Neuronal stem cell (in vitro differentiated cells): ENCODE measurements around the gene TOMT.

Experiments used
- DNase-seq: peaks from one replicate; pipeline ENCODE4 v3.0.0-alpha.2; 2013; ENCODE audit warnings: low spot score
- H2AFZ ChIP-seq: one replicate; pipeline ENCODE4 v1.6.1; 2013; ENCODE audit warnings: mild to moderate bottlenecking, low read length, inconsistent platforms
- H2AK5ac ChIP-seq: 2 replicates; pipeline ENCODE4 v1.6.1; 2013; ENCODE audit warnings: low read depth, mild to moderate bottlenecking, inconsistent platforms, low read length, moderate library complexity, mixed read lengths
- H2BK120ac ChIP-seq: 2 replicates; pipeline ENCODE4 v1.6.1; 2013; ENCODE audit warnings: low read depth, mild to moderate bottlenecking, inconsistent platforms, low read length, moderate library complexity, mixed read lengths
- H2BK12ac ChIP-seq: one replicate; pipeline ENCODE4 v1.6.1; 2013; ENCODE audit warnings: low read length, inconsistent platforms
- H2BK15ac ChIP-seq: 2 replicates; pipeline ENCODE4 v1.6.1; 2013; ENCODE audit warnings: mild to moderate bottlenecking, low read length, inconsistent platforms, mixed read lengths
- H2BK5ac ChIP-seq: one replicate; pipeline ENCODE4 v1.6.1; 2013; ENCODE audit warnings: inconsistent platforms, mild to moderate bottlenecking, low read length, moderate library complexity
- H3K14ac ChIP-seq: one replicate; pipeline ENCODE4 v1.6.1; 2013; ENCODE audit warnings: low read length, inconsistent platforms
- H3K18ac ChIP-seq: 2 replicates; pipeline ENCODE4 v1.6.1; 2013; ENCODE audit warnings: low read length, inconsistent platforms
- H3K23ac ChIP-seq: 2 replicates; pipeline ENCODE4 v1.6.1; 2013; ENCODE audit warnings: low read depth, mild to moderate bottlenecking, mixed read lengths, low read length, inconsistent platforms; ENCODE audit not compliant: poor library complexity
- H3K27ac ChIP-seq: replicated peaks from 3 replicates; pipeline ENCODE4 v1.5.1; 2013; ENCODE audit warnings: low read length, inconsistent platforms
- H3K27me3 ChIP-seq, 3 experiments: 2 replicates each; pipeline ENCODE4 v1.6.1; 2013; ENCODE audit warnings: low read length in 3 of 3, mild to moderate bottlenecking in 2 of 3, inconsistent platforms in 1 of 3, low read depth in 1 of 3, mixed read lengths in 1 of 3, moderate library complexity in 1 of 3; ENCODE audit not compliant: control insufficient read depth in 3 of 3, insufficient read depth in 3 of 3
- H3K36me3 ChIP-seq, 2 donors: replicated peaks in 1 of 2; 2 replicates each; pipeline ENCODE4 v1.6.1; 2013; ENCODE audit warnings: low read length in 2 of 2; ENCODE audit not compliant: control insufficient read depth in 2 of 2, insufficient read depth in 2 of 2
- H3K4ac ChIP-seq: 2 replicates; pipeline ENCODE4 v1.6.1; 2013; ENCODE audit warnings: inconsistent platforms, mild to moderate bottlenecking, low read length, moderate library complexity
- H3K4me1 ChIP-seq, 2 donors: 1 replicate in 1 of 2; 2 replicates in 1 of 2; pipeline ENCODE4 v1.6.1; 2013; ENCODE audit warnings: low read length in 2 of 2, low read depth in 1 of 2; ENCODE audit not compliant: control insufficient read depth in 2 of 2, insufficient read depth in 1 of 2
- H3K4me2 ChIP-seq: one replicate; pipeline ENCODE4 v1.6.1; 2013; ENCODE audit warnings: mild to moderate bottlenecking, low read length, inconsistent platforms; ENCODE audit not compliant: insufficient read depth, poor library complexity, severe bottlenecking
- H3K4me3 ChIP-seq, 2 donors: 2 replicates each; pipeline ENCODE4 v1.5.1; 2013; ENCODE audit warnings: low read length in 2 of 2, mild to moderate bottlenecking in 2 of 2, inconsistent platforms in 1 of 2, moderate library complexity in 1 of 2
- H3K79me1 ChIP-seq: one replicate; pipeline ENCODE4 v1.6.1; 2013; ENCODE audit warnings: low read depth, mild to moderate bottlenecking, inconsistent platforms, low read length, moderate library complexity
- H3K9ac ChIP-seq: one replicate; pipeline ENCODE4 v1.6.1; 2013; ENCODE audit warnings: mild to moderate bottlenecking, low read depth, low read length, inconsistent platforms; ENCODE audit not compliant: poor library complexity
- H3K9me3 ChIP-seq, 2 donors: replicated peaks in 1 of 2; 2 replicates each; pipeline versions ENCODE3 to v1.6.1; 2013; ENCODE audit warnings: low read length in 2 of 2, mild to moderate bottlenecking in 2 of 2, inconsistent platforms in 1 of 2, low read depth in 1 of 2, mixed read lengths in 1 of 2, moderate library complexity in 1 of 2; ENCODE audit not compliant: control insufficient read depth in 2 of 2, insufficient read depth in 1 of 2
- H4K8ac ChIP-seq: one replicate; pipeline ENCODE4 v1.6.1; 2013; ENCODE audit warnings: low read depth, mild to moderate bottlenecking, inconsistent platforms, low read length, moderate library complexity
- H4K91ac ChIP-seq: one replicate; pipeline ENCODE4 v1.6.1; 2013; ENCODE audit warnings: low read length, low read depth, mild to moderate bottlenecking, inconsistent platforms; ENCODE audit not compliant: poor library complexity
- WGBS, 2 donors: extraction: QIAGEN DNeasy Blood & Tissue Kit; methylation state at CpG; one replicate each; pipeline ENCODE4 v1.1.7; 2013; ENCODE audit warnings: missing lambda C conversion rate in 2 of 2, mixed read lengths in 1 of 2; ENCODE audit not compliant: insufficient read length in 2 of 2, insufficient replicate concordance in 1 of 2; ENCODE audit errors: extremely low coverage in 2 of 2; 5-methylcytosine and 5-hydroxymethylcytosine counted together

Gene TOMT

GRCh38 chr11:72067266-72067665, 38.5 kb upstream of the TOMT start:
- Histone ChIP-seq H3K4me2 (no peak overlapping the region), H3K9ac (no peak overlapping the region), H3K27ac (no peak overlapping the region), H3K27me3 (no peaks in the 10 kb centered on the region), H2AFZ (no peak overlapping the region), H3K36me3 (peaks cover 6 to 65% of the 10 kb centered on the region in 2 donors), H2AK5ac (no peak overlapping the region), H2BK15ac (no peak overlapping the region), H3K4ac (no peak overlapping the region), H2BK5ac (no peak overlapping the region), H3K4me3 (no peak overlapping the region), H3K79me1 (peaks cover 6% of the 10 kb centered on the region), H4K91ac (no peak overlapping the region), H3K18ac (no peak overlapping the region), H4K8ac (no peak overlapping the region), H3K14ac (no peak overlapping the region), H2BK120ac (no peak overlapping the region), H3K9me3 (no peaks in the 10 kb centered on the region), H3K4me1 (peaks cover 9 to 17% of the 10 kb centered on the region in 2 donors), H2BK12ac (no peak overlapping the region), H3K23ac (no peak overlapping the region)
- no peak for DNase-seq

- Histone ChIP-seq H2BK120ac (no peak overlapping the region), H2AK5ac (no peak overlapping the region), H3K4me3 (no peak overlapping the region), H4K8ac (no peak overlapping the region), H2BK15ac (no peak overlapping the region), H3K4me1 (peaks cover 12 to 20% of the 10 kb centered on the region in 2 donors), H2BK5ac (no peak overlapping the region), H4K91ac (no peak overlapping the region), H3K27me3 (no peaks in the 10 kb centered on the region), H3K4me2 (no peak overlapping the region), H3K4ac (no peak overlapping the region), H3K9me3 (no peaks in the 10 kb centered on the region), H3K14ac (no peak overlapping the region), H3K36me3 (peaks cover 6 to 61% of the 10 kb centered on the region in 2 donors), H3K23ac (no peak overlapping the region), H2AFZ (no peak overlapping the region), H3K9ac (no peak overlapping the region), H3K18ac (no peak overlapping the region), H2BK12ac (no peak overlapping the region), H3K27ac (no peak overlapping the region), H3K79me1 (peaks cover 8% of the 10 kb centered on the region)
- DNase-seq, result no peak
Measured at GRCh38 chr11:72067676-72068075, 38.0 kb upstream of the TOMT start.

GRCh38 chr11:72069200-72069599, 36.5 kb upstream of the TOMT start:
- DNase-seq, result no peak

GRCh38 chr11:72069787-72070251, 35.9 kb upstream of the TOMT start:
- Histone ChIP-seq H4K8ac (no peak overlapping the region), H2BK12ac (no peak overlapping the region), H2BK120ac (no peak overlapping the region), H3K4me1 (peaks cover 12 to 20% of the 10 kb centered on the region in 2 donors), H3K27me3 (no peaks in the 10 kb centered on the region), H3K4me2 (no peak overlapping the region), H3K9ac (no peak overlapping the region), H2AK5ac (no peak overlapping the region), H4K91ac (no peak overlapping the region), H3K4ac (no peak overlapping the region), H3K14ac (no peak overlapping the region), H3K4me3 (no peak overlapping the region), H2BK5ac (no peak overlapping the region), H3K18ac (no peak overlapping the region), H3K27ac (no peak overlapping the region), H3K9me3 (no peaks in the 10 kb centered on the region), H2BK15ac (no peak overlapping the region), H2AFZ (no peak overlapping the region), H3K79me1 (peaks cover 10% of the 10 kb centered on the region), H3K23ac (no peak overlapping the region), H3K36me3 (peaks cover 6 to 50% of the 10 kb centered on the region in 2 donors)
- no peak for DNase-seq
- WGBS, 2 donors, result no CpG with 5 or more reads among the region's 2 CpGs

More at GRCh38 chr11:72069200-72069599, 36.5 kb upstream of the TOMT start:
- Histone ChIP-seq H2AK5ac (no peak overlapping the region), H3K9me3 (no peaks in the 10 kb centered on the region), H3K4me2 (no peak overlapping the region), H3K27ac (no peak overlapping the region), H2AFZ (no peak overlapping the region), H2BK120ac (no peak overlapping the region), H4K8ac (no peak overlapping the region), H3K79me1 (peaks cover 10% of the 10 kb centered on the region), H3K9ac (no peak overlapping the region), H3K14ac (no peak overlapping the region), H2BK5ac (no peak overlapping the region), H3K4ac (no peak overlapping the region), H3K4me3 (no peak overlapping the region), H3K36me3 (peaks cover 6 to 52% of the 10 kb centered on the region in 2 donors), H2BK15ac (no peak overlapping the region), H3K18ac (no peak overlapping the region), H3K4me1 (peaks cover 12 to 20% of the 10 kb centered on the region in 2 donors), H4K91ac (no peak overlapping the region), H3K27me3 (no peaks in the 10 kb centered on the region), H3K23ac (no peak overlapping the region), H2BK12ac (no peak overlapping the region)
